ENCODE results near the gene AKAP8L.
"Not testable (repeated sequence)": the region's sequence is repeated elsewhere in the genome, so short reads cannot be mapped to it uniquely, and the experiment has no call there.

Gene AKAP8L

DNA sequence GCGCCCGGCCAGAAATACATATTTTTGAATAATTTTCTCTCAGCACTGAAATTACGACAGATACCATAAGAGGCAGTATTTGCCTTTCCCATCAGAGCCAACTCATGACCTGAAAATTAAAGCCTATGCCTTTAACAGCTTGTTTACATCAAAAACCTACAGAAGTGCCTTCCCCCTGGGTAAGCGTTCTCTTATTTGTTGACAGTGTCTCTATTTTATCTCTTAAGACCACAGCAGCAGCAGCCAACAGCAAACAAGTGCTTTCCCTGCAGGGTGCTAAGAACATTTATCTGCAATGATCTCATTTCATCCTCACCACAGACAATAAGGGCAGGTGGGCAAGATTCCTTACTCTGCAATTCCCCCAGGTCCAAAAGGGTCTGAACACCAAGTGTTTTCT lies 6.0 kb downstream of the AKAP8L start:
- DNase-seq = no peak

DNA sequence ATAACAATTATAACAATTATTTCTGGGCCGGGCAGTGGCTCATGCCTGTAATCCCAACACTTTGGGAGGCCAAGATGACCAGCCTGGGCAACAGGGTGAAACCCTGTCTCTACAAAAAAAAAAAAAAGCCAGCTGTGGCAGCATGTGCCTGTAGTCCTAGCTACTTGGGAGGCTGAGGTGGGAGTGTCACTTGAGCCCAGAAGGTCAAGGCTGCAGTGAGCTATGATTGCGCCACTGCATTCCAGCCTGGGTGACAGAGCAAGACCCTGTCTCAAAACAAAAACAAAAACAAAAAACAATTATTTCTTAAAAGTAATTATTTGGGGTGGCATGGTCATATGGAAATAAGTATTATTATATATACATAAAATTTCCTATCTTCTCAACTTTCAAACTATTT lies 7.4 kb downstream of the AKAP8L start:
- DNase-seq = not testable (repeated sequence)

- DNase-seq = no peak
Measured at GRCh38 chr19:15404780-15405211, 14.0 kb downstream of the AKAP8L start.

GRCh38 chr19:15404097-15404779 lies 14.6 kb downstream of the AKAP8L start:
- DNase-seq = no peak

DNA sequence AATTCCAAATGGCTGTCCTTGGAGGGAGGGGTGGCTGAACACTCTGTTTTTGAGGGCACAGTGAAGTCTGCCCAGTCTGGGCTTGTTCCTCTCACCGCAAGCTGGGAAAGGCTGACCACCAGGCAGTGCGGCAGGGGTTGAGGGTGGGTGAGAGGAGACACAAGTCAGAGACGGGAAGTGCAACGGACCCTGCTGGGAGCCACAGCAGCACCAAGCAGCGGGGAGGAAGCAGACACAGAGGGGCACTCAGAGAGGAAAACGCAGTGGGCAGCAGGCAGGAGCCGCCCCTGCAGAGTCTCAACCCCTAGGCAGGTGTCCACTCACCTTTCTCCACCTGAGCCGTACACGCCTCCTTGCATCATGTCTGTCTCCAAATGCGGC lies 15.6 kb downstream of the AKAP8L start:
- DNase-seq = no peak

DNA sequence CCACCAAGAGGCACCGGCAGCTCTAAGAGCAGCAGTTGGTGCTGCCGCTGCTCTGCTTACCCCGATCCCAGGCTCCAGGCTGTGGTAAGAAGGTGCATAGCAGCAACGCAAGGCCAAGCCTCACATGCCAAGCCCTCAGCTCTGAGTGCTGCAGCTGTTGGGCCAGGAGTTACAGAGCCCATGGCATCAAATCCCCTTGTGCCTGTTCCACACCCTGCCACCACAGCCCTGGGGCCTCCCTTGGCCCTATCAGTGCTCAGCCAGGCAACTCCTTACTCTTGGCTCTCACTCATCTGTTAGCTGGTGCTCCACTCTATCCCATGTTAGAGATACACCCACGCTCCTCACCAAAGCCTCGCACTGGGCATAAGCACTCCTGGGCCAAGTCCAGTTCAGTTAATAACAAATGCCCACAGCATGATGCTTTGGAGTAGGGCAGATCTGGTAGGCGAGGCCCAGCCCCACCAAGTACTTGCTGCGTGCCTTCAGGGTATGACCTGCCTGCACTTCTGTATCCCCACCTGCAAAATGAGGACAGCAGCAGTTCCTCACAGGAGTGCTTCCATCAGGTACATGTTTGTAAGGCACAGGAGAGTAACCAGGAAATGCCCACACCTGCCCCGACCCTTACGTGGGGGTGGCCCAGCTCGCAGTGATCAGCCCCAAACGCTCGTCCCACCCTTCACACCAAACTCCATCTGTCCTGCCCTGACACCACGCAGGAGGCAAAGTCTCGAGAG lies 16.2 kb downstream of the AKAP8L start:
- DNase-seq = no peak

- no peak for DNase-seq
Measured at GRCh38 chr19:15401397-15401710, 17.4 kb downstream of the AKAP8L start.

DNA sequence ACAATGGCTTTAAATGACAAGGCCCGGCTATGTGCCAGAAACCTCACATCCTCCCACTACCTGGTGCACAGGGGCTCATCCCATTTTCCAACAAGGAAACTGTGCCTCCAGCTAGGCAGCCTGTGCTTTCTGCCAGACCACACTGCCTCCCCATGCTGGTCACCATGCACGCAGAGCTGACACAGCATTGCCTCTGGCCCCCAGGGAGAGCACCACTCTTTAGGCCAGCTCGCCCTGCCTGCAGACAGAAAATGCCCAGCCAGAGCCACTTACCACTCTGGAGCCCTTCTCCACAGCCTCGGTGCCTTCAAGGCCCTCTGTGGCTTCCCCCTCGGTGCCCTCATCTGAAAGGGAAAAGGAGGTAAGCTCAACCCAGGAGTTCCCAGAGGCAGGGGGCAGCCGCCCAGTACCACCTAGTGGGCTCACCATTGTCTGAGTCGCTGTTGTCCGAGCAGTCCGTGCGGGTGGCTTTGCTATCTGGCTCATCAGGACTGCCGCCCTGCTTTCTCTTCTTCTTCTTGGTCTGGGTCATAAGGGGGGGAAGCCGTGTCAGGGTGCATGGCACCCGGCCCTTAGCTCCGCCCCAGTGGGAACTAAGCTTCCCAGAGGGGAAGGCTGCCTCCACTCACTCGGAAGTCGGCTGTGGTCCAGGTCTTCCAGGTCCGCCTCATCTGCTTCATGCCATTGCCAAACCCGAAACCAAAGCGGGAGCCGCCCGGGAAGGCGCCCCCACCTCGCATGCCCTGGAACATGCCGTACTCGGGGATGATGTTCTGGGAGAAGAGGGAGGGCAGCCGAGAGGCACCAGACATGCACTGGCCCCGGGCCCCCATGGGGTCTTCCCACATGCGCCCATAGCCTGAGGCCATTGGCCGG lies 18.0 kb downstream of the AKAP8L start:
- no peak for DNase-seq

GRCh38 chr19:15399635-15400034 lies 19.2 kb downstream of the AKAP8L start:
- DNase-seq = no peak

- DNase-seq = no peak
Measured at GRCh38 chr19:15399234-15399515, 19.6 kb downstream of the AKAP8L start.

- DNase-seq = no peak
Measured at GRCh38 chr19:15398501-15399233, 20.1 kb downstream of the AKAP8L start.

DNA sequence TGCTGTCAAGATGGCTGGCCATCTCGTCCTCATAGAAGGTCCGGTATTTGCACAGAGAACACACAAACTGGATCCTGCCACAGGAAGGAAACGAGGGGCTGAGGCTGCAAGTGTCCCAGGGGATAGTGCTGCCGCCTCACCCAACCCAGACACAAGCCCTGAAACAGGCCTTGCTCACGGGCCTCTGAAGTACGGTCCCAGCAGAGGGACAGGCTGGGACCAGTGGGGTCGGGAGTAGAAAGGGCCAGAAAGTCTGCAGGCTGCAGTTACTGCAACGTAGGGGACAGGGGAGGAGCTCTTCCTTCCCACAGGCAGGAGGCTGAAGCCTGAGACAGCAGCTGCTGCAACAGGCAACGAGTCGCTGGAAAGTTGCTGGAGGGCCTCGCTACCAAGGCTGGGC lies 21.0 kb downstream of the AKAP8L start:
- DNase-seq = no peak

GRCh38 chr19:15397236-15397635 lies 21.6 kb downstream of the AKAP8L start:
- no peak for DNase-seq

DNA sequence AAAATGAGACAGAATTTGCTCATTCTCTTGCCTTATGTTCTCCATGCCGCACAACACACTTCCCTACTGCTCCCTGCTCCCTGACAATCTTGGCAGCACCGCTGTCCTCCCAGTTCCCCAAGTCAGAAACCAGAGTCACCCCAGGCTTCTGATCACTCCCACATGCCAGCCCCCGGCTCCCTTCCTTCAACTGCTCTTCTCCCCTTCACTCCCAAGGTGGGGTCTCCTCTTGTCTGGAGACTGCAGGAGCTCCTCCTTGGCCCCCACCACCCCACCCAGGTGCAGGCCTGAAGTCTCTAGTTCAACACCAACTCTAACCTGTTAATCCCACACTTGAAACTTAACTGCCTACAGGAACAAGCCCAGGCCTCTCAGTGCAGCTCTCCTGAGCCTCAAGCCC lies 22.4 kb downstream of the AKAP8L start:
- DNase-seq = no peak

GRCh38 chr19:15395251-15395650 lies 23.5 kb downstream of the AKAP8L start:
- not testable (repeated sequence) for DNase-seq

GRCh38 chr19:15394426-15394825 lies 24.4 kb downstream of the AKAP8L start:
- no peak for DNase-seq

DNA sequence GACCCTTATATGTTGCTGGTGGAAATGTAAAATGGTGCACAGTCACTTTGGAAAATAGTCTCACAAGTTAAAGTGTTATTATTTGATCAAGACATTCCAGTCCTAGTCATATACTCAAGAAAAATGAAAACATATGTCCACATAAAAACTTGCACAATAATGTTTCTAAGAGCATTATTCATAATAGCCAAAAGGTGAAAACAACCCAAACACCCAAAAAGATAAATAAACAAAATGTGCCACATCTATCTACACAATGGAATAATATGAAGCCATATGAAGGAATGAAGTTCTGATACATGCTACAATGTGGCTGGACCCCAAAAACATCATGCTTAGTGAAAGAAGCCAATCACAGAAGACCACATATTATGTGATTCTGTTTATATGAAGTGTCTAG lies 24.8 kb downstream of the AKAP8L start:
- no peak for DNase-seq

- DNase-seq = no peak
Measured at GRCh38 chr19:15390814-15391213, 28.0 kb downstream of the AKAP8L start.

DNA sequence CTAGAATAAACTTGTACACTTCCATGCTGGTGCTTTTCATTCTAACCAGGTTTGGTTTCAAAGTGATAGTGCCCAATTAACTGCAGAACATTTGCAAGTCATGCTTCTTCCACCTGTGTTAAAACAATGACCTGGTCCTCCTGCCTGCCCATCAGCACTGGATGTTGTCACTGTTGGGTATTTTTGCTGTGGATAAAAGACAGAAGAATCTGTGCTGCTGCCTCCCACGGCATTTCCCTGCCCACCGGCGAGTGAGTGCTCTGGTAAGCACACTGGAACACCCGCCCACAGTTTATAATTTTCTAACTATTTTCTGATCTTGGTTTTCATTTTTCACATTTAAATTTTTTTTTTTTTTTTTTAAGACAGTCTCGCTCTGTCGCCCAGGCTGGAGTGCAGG lies 36.9 kb downstream of the AKAP8L start:
- DNase-seq = no peak

DNA sequence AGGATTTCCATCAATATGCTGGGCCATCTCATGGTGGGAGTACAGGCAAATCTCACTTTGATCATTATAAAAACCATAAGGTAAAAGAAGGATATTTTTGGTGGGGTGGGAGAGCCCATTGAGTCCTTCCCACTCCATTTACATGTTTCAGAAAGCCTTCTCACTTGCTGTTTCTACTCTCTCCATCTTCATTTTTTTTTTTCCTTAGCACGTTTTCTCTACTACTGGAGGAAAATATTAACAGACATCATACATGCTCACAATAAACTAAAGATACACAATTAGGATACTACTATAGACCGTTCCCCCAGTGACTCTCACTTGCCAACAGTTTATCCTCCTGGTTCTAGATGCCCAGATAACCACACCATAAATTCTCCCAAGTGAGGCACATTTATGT lies 37.4 kb downstream of the AKAP8L start:
- DNase-seq = no peak

GRCh38 chr19:15379999-15380647 lies 38.7 kb downstream of the AKAP8L start:
- no peak for DNase-seq

DNA sequence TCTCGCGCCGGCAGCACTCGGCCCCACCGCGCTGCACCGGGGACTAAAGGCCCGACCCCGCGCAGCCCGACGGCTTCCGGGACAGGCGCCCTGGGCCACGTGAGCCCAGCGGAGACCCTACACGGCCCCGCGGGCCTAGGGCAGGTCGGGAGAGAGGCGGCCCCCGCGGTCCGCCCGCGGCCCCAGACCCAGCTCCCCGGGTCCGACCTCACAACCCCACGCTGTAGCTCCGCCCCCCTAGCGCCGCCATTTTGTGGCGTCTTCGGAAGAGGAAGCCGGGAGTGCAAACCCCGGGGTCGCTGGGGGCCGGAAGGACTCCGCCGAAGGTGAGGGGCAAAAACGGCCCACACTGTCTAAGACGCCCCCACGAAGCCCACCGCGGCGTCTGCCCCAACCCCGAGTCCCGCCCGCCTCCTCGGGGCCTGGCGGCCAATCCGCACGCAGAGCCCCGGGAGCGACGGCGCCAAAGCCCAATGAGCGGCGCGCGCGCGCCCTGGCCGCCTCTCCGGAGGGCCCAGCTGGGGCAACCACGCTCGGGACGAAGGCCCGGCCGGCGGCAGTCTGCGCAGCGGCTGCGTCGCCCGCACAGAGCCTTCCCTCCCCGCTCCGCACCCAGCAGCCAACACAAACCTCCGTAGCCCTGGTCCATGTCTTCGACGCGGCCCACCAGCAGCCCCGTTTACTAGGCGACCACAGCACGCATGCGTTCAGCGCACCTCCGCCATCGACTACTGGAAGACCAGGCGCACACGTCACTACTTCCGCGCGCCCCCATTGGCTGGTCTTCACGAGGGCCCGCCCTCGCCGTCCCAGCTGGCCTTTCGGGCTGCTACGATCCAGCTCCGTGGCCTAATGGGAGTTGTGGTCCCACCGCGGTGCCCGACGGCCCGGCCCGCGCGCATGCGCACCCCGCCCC lies 39.4 kb downstream of the AKAP8L start, which contains the start of gene AKAP8:
Gene AKAP8, minus strand, starts transcription at position 705 of the 916 bp plus-strand sequence. Its CDS starts 56 bp downstream, at position 649.
- DNase-seq = peak; percentile 99

Data from CD4-positive, alpha-beta T cell treated with Interleukin-12 subunit alpha and Interleukin-12 subunit beta, for 1 hour (primary cell).